ENCODE data around the gene COL7A1. TPM values are rescaled to one million over a fixed set of nuclear protein-coding genes. Genes with fewer than 3 reads are reported as not detected.
A peak's percentile ranks its signal among the peaks of the same experiment; 100 is the strongest.

COL7A1 gene
- total RNA-seq, 2 donors from 2014 or later = 6.1 to 6.3 TPM

DNA sequence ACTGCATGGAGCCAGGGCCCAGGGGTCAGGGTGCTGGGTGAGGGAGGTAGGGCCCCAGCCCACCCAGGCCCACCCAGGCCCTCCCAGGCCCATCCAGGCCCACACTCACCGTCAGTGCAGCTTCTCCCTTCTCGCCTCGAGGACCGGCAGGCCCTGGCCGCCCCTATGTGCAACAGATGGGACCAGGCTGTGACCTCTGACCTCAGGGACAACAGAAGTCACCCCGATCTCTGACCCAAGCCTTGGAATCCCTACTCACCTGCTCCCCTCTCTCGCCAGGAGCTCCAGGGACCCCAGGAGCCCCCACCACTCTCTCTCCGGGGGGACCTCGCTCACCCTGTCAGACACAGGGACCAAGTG is 28.7 kb downstream of the COL7A1 start:
- no peaks in the 10 kb centered on the region for H3K27me3 Mint-ChIP-seq
- ATAC-seq (replicated peaks) = no peak
- H3K4me1 Mint-ChIP-seq = peaks cover 20% of the 10 kb centered on the region
- H3K4me3 Mint-ChIP-seq = no peak overlapping the region
- no peaks in the 10 kb centered on the region for H3K9me3 Mint-ChIP-seq
- H3K36me3 Mint-ChIP-seq (ENCODE audit: low read depth) = no peaks in the 10 kb centered on the region
- H3K27ac Mint-ChIP-seq = peak overlapping the region; percentile 89

DNA sequence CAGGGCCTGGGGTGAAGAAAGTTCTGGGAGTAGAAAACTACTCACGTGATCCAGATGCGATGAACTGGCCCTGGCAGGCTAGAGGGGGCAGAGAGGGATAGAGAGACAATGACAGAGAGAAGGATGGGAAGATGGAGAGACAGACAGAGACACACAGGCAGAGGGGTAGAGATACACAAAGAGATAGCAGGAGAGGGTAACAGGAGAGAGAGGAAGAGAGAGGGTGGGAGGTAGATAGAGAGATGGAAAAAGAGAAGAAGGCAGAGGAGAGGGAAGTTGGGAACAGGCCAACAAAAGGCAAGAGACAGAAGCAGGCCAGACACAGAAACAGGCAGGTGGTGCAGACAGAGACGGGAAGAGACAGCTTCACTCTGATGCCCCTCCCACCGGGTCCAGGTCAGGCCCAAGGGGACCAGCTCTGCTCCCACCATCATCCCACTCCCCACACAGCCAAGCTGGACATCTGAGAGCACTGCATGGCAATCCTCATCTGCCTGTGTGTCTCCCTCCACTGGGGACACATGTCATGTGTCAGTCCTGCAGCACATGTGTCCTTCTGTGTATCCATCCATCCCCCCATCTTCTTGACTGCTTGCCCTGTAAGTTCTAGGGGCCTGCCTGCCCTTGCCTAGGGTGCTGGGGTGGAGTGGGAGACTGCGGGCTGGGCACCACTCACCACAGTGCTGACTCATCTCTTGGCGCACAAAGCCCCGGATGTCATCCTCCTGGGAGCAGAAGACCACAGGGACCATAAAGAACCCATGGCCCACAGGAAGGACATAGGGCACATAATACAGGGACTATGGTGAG is 29.3 kb downstream of the COL7A1 start:
- ATAC-seq (replicated peaks) = peak; percentile 68

DNA sequence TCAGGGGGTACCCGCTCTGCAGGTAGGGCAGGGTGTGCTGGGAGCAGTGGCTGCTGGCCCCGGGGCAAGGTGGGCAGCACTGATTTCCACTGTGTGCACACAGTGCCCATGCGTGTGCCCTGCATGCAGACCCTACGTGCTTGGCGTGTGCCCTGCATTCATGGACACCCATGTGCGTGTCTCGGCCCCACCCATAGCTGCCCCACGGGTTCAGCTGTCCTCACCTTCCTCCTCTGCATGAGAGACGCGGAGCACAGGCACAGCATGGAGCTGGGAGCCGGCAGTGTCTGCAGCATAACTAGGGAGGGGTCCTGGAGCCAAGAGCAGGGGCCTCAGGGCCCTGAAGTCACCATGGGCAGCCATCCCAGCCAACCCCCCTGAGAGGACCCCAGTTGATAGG is 29.9 kb downstream of the COL7A1 start:
- peaks cover 20% of the 10 kb centered on the region for H3K4me1 Mint-ChIP-seq
- H3K4me3 Mint-ChIP-seq = peak overlapping the region; percentile 17
- no peaks in the 10 kb centered on the region for H3K9me3 Mint-ChIP-seq
- no peaks in the 10 kb centered on the region for H3K27me3 Mint-ChIP-seq
- ATAC-seq (replicated peaks) = no peak
- H3K36me3 Mint-ChIP-seq (ENCODE audit: low read depth) = no peaks in the 10 kb centered on the region
- peak overlapping the region; percentile 89 for H3K27ac Mint-ChIP-seq

More for the DNA sequence above, 29.3 kb downstream of the COL7A1 start:
- Mint-ChIP-seq H3K36me3 (ENCODE audit: low read depth) (no peaks in the 10 kb centered on the region), H3K4me1 (peaks cover 20% of the 10 kb centered on the region), H3K9me3 (no peaks in the 10 kb centered on the region), H3K27ac (peak overlapping the region; percentile 89), H3K27me3 (no peaks in the 10 kb centered on the region), H3K4me3 (peak overlapping the region; percentile 17)

DNA sequence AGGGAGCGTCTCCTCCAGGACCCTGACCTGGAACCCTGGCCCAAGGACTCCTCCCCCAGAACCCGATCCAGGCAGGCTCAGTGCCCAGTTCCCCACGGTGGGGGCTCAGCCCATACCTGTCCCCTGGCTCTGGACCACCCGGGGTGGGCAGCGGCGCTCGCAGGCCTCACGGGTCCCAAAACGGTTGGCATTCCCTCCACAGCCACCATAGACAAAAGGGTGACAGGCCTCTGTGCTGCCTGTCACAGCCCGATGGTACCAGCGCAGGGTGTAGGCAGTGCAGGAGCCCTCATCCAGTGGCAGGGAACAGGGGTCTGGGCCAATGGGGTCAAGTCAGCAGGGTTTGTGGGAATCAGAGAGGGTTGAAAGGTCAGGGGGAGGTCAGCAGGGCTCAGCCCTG is 30.5 kb downstream of the COL7A1 start:
- Mint-ChIP-seq H3K4me3 (no peak overlapping the region), H3K36me3 (ENCODE audit: low read depth) (no peaks in the 10 kb centered on the region), H3K9me3 (no peaks in the 10 kb centered on the region), H3K27me3 (no peaks in the 10 kb centered on the region), H3K27ac (no peak overlapping the region), H3K4me1 (peaks cover 20% of the 10 kb centered on the region)
- no peak for ATAC-seq (replicated peaks)

DNA sequence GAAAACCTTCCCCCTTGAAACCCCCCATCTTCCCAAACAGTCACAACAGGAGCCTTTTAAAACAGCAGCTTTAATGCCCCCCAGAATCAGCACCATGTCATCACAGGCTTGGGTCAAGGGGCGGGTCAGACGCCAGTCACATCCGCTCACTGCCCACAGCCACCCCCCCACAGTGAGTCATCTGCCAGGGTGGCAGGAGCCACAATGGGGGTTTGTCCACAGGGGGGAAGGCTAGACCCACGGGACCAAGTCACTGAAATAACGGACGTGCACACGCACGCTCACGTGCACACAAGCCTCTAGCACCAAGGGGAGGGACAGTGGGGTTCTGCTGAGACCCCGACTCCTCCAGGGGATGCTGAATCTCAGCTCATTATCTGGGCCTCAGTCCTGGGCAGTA is 31.1 kb downstream of the COL7A1 start:
- H3K27ac Mint-ChIP-seq = peak overlapping the region; percentile 61
- peak overlapping the region; percentile 42 for H3K4me3 Mint-ChIP-seq
- H3K27me3 Mint-ChIP-seq = no peaks in the 10 kb centered on the region
- ATAC-seq (replicated peaks) = peak; percentile 70
- no peaks in the 10 kb centered on the region for H3K36me3 Mint-ChIP-seq (ENCODE audit: low read depth)
- peaks cover 20% of the 10 kb centered on the region for H3K4me1 Mint-ChIP-seq
- H3K9me3 Mint-ChIP-seq = no peaks in the 10 kb centered on the region

DNA sequence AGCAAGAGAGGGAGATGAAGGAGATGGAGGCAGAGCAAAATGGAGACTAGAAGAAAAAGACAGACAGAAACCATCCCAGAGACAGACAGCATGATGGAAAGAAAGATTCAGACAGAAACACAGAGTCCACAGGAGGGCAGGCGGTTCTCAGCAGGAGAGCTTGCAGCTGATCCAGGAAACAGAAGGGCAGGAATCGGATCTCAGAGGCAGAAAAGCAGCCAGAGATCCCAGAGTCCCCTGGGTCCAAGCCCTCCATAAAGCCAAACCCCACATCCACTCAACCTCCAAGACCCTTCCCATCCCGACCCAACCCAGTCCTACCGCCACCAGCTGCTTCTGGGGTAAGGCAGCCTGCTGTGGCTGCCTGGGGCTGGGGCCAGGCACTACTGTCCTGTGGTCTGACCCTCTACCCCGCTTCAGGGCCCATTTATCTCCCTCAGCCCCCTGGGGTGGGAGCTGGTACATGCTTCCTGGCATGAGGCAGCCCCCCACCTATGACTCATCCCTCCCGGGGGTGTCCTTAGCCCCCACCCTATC is 31.7 kb downstream of the COL7A1 start, which contains the start of gene UCN2:
Gene UCN2 (minus strand): TSS at position 400 of the 537 bp plus-strand sequence. CDS start 657 bp downstream, outside the sequence.
- no peaks in the 10 kb centered on the region for H3K27me3 Mint-ChIP-seq
- peaks cover 24% of the 10 kb centered on the region for H3K4me1 Mint-ChIP-seq
- peak within 1 kb of the TSS; percentile 42 for H3K4me3 Mint-ChIP-seq
- H3K36me3 Mint-ChIP-seq (ENCODE audit: low read depth) = no peaks in the 10 kb centered on the region
- peak within 1 kb of the TSS; percentile 61 for H3K27ac Mint-ChIP-seq
- no peak for ATAC-seq (replicated peaks)
- no peaks in the 10 kb centered on the region for H3K9me3 Mint-ChIP-seq

DNA sequence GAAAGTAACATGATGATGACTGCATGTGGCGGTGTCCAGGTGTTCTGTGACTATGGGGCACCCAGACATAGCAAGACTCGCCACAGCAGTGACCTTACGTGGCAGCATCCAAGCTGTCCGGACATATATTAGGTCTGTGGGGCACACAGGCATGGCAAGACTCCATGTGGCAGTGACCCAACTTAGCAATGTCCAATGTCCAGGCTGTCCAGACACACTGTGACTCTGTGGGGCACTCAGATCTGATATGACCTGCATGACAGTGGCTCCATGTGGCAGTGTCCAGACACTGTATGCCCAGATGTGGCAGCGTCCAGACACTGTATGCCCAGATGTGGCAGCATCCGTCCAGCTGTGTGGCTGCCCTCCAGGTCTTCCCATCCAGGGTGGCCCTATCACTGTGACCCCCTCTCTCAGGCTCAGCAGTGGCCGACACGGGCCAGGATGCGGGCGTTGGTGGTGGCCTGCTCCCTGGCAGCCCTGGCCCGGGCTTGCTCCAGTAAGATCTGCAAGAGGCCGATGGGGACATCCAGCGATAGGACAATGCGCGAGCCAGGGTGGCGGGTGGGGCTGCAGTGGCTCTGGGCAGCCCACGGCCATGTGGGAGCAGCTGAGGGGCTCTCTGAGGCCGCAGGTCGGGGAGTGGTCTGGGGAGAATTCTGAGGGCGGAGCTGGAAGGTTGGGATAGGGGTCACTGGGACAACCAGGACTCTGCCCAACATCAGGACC is 32.6 kb downstream of the COL7A1 start:
- Mint-ChIP-seq H3K4me1 (peaks cover 24% of the 10 kb centered on the region), H3K9me3 (no peaks in the 10 kb centered on the region), H3K27me3 (no peaks in the 10 kb centered on the region), H3K4me3 (peak overlapping the region; percentile 42), H3K27ac (peak overlapping the region; percentile 61), H3K36me3 (ENCODE audit: low read depth) (peaks cover 5% of the 10 kb centered on the region)
- no peak for ATAC-seq (replicated peaks)

DNA sequence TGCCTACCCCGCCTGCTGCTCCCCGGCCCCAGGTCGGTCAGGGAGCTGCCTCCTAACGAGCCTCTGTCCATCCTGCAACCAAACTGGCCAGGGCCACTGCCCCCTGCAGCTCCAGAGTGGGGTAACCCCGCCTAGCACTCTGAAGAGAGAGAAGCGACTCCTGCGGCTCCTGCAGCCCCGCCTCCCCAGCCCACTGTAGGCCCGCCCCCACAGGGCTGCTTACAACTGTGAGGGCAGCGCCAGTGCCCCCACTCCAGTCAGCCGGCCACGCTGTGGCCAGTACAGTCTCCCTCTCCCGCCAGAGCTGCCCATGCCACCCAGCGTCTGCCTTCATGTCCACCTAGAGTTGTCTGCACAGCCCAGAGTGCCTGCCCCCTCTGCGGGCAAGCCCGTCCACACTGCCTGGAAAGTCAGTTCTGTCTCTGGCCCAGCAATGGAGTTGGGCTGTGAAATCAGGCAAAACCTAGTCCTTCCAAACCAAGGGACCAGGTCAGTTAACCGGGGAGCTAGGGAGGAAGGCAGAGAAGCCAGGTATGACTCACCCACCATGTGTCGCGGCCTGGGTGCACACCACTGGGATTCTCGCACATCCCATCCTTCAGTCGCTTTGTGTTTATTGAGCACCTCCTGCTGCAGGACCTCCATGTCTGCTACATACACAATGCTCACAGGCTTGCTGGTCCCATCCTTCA is 33.9 kb downstream of the COL7A1 start:
- Mint-ChIP-seq H3K27me3 (no peaks in the 10 kb centered on the region), H3K36me3 (ENCODE audit: low read depth) (peaks cover 18% of the 10 kb centered on the region), H3K4me3 (no peak overlapping the region), H3K9me3 (no peaks in the 10 kb centered on the region), H3K27ac (no peak overlapping the region), H3K4me1 (peaks cover 24% of the 10 kb centered on the region)
- no peak for ATAC-seq (replicated peaks)

DNA sequence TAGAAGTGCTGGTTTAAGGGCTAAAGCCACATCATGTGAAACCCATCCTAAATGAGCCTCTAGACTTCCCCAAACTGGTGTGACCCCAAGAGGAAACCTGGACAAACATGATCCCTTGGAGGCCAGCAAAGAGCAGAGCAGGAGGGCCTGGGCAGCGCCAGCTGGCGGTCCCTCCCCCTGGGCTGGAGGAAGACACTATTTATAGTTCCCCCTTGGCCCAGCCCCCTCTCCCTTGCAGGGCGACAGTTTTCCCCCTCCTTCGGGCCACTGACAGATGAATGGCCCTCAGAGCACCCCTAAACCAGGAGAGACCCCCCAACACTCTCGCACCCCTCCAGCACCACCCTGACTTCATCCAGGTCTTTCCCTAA is 34.5 kb downstream of the COL7A1 start:
- Mint-ChIP-seq H3K27me3 (no peaks in the 10 kb centered on the region), H3K9me3 (no peaks in the 10 kb centered on the region), H3K4me3 (no peak overlapping the region), H3K36me3 (ENCODE audit: low read depth) (peaks cover 23% of the 10 kb centered on the region), H3K27ac (peak overlapping the region; percentile 74), H3K4me1 (peaks cover 19% of the 10 kb centered on the region)
- no peak for ATAC-seq (replicated peaks)

DNA sequence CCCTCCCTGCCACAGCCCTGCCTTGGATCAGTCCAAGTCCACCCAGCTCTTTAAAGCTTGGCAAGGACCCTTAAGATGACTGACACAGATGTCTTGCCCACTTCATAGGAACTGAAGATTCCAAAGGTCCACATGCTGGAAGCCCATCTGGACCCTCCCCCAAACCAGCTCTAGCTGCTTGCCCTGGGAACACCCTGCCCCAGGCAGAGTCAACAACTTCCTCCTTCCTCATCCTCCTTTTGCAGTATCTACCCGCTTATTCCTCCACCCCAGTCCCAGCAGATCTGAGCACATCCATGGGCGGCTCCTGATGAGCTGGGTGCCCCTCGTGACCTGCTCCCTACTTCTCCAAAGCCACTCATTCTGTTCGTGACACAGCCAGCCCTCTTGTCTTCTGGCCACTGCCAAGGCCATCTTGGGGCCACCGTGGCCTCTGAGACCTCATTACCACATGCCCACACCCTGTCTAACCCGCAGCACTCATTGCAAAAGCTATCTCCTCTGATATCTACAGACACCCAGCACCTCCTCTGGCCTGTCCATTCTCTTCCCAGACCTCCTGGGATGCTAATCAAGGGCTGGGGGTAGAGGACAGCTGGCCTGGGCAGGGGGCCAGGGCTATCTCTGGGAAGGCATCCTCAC is 36.5 kb downstream of the COL7A1 start:
- peaks cover 43% of the 10 kb centered on the region for H3K36me3 Mint-ChIP-seq (ENCODE audit: low read depth)
- ATAC-seq (replicated peaks) = no peak
- no peaks in the 10 kb centered on the region for H3K9me3 Mint-ChIP-seq
- peaks cover 10% of the 10 kb centered on the region for H3K4me1 Mint-ChIP-seq
- no peaks in the 10 kb centered on the region for H3K27me3 Mint-ChIP-seq
- peak overlapping the region; percentile 69 for H3K4me3 Mint-ChIP-seq
- H3K27ac Mint-ChIP-seq = peak overlapping the region; percentile 74

DNA sequence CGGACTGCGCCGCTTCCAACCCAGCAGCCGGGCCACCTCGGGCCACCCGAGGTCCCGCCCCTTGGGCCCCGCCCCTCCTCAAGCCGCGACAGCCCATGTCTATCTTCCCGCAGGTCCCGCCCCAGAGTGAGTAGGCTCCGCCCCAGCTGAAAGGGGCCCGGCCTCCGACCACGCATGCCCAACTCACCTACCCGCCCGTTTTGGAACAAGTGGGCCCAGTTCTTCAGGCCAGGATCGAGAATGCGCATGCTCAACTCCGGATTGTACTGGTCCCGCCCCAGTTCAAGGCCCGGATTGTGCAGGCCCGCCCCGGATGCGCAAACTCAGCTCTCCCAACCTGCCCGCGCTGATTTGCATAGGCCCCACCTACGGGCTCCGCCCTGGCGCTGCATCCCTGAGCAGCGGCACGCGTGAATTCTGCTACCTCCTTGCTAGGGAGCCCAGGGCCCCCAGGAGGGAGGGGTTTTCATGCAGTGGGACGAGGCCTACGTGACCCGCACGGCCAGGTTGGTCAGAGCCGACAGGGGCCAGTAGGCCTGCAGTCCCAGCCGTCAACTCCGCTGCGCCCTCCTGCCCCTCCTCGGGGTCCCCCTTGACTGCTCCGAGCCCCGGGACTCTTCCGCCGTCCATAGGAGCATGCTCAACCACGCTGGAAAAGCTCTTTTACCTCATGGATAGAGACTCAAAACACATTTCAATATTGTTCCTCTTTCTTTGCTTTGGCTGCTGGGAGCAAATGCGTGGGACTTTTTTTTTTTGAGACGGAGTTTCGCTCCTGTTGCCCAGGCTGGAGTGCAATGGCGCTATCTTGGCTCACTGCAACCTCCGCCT is 38.1 kb downstream of the COL7A1 start, which contains the start of gene PFKFB4:
Gene PFKFB4 (minus strand): TSS at position 8 of the 831 bp plus-strand sequence. CDS start 26 bp downstream, outside the sequence.
- no peaks in the 10 kb centered on the region for H3K9me3 Mint-ChIP-seq
- peaks cover 5% of the 10 kb centered on the region for H3K4me1 Mint-ChIP-seq
- peak within 1 kb of the TSS; percentile 69 for H3K4me3 Mint-ChIP-seq
- H3K27me3 Mint-ChIP-seq = no peaks in the 10 kb centered on the region
- peak within 1 kb of the TSS; percentile 74 for H3K27ac Mint-ChIP-seq
- H3K36me3 Mint-ChIP-seq (ENCODE audit: low read depth) = peaks cover 59% of the 10 kb centered on the region
- peak; percentile 89 for ATAC-seq (replicated peaks)

DNA sequence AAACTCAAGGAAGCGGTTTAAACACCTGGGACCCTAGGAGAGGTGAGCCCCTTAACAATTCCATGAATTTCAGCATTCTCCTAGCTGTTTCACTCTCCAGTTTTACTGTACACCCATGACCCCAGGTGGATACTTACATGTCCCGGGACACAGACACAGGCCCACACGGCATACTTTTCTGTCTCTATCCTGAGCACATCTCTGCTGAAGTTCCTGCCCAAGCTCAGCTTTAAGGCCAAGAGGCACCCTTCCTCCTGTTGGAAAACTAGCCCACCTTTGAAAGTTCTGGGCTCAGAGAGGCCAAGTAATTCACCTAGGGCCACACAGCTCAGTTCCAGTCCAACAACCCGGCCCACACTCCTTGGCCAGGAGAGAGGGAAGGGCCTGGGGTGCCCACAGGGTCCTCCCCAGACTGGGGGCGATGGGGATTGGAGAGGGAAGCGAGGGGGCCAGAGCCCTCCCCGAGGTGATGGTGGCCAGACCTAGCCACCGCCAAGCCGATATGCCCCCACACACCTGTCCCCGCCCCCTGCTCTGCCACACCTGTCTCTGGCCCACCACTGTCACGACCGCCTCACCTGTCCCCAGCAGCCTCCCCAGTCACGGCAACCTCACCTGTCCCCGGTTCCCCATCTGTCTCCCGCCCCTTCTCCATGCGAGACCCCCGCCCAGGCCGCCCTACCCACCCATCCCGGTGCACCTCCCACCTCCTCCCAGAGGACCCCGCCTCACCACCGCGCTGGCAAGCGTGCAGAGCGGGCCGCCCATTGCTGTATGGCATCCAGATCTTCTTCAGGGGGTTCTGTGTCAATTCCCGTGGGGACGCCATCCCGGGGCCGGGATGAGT is 39.0 kb downstream of the COL7A1 start:
- Mint-ChIP-seq H3K9me3 (no peaks in the 10 kb centered on the region), H3K4me1 (peaks cover 5% of the 10 kb centered on the region), H3K27ac (peak overlapping the region; percentile 74), H3K27me3 (no peaks in the 10 kb centered on the region), H3K36me3 (ENCODE audit: low read depth) (peaks cover 65% of the 10 kb centered on the region), H3K4me3 (peak overlapping the region; percentile 69)
- no peak for ATAC-seq (replicated peaks)

Data from activated T-helper 17 cell treated with anti-CD3 and anti-CD28 coated beads, Interleukin-2, amount 50 U/mL, for 72 hours (primary cell).